Lower leg skin (tissue), 4 donors: ENCODE results near the gene RBM10. TPM values are rescaled to one million over a fixed set of nuclear protein-coding genes. Genes with fewer than 3 reads are reported as not detected.

Experiments used
- DNase-seq, 2 donors: peaks; one replicate each; pipeline ENCODE4 v3.0.0-alpha.2; 2019; ENCODE audit warnings: low spot score in 2 of 2
- H3K4me3 ChIP-seq: fragments of 200-600 bp; sonication (generic); 2 replicates; pipeline ENCODE4 v1.5.1; 2017; ENCODE audit warnings: mild to moderate bottlenecking, low read depth; ENCODE audit not compliant: poor library complexity, severe bottlenecking
- CTCF ChIP-seq, 3 donors: fragments of 450-650 bp; IDR thresholded peaks; one replicate each; pipeline ENCODE4 v1.5.1; 2016; ENCODE audit warnings: antibody characterized with exemption in 3 of 3, mild to moderate bottlenecking in 3 of 3, moderate library complexity in 2 of 3
- POLR2A ChIP-seq, 2 donors: fragments of 450-650 bp; IDR thresholded peaks; one replicate each; pipeline ENCODE4 v1.6.1; 2016 to 2017; ENCODE audit warnings: antibody characterized with exemption in 2 of 2, mild to moderate bottlenecking in 1 of 2, moderate library complexity in 1 of 2
- WGBS, 2 donors: methylation state at CpG; one replicate each; pipeline ENCODE4 v1.1.5; 2018; 5-methylcytosine and 5-hydroxymethylcytosine counted together
- intact Hi-C: fragments of 100-400 bp; cut with DNase I; formaldehyde crosslinking; loops from one replicate; pipeline ENCODE4 v1.15.0; 2023; ENCODE audit warnings: low total_unique reads
- total RNA-seq, 4 donors: library from RNA; depleted of rRNA; stranded (reverse); fragments of >200 nt; gene quantifications; one replicate each; pipeline ENCODE4 v1.1.0, GENCODE V29; 2016

The RBM10 gene
- total RNA-seq, 4 donors from 2014 or later = 22.2 to 35.4 (median 31.2) TPM

- peak; percentile 48 to 95 for DNase-seq
- 0 to 15% methylated on average over 10 to 61 of the region's 61 CpGs for WGBS, 2 donors
- H3K4me3 ChIP-seq = peak within 1 kb of the TSS; percentile 82
- TF ChIP-seq CTCF (IDR thresholded peaks at IDR 0.05) (peak in 1 of 3 donors; percentile 14), POLR2A (IDR thresholded peaks at IDR 0.05) (peak in 1 of 2 donors; percentile 76)
- intact Hi-C loops = no loop called here
Observed at GRCh38 chrX:47218280-47218919, 73.4 kb downstream of the RBM10 start, which contains the start of gene CDK16. Gene CDK16, plus strand, starts transcription at chrX:47218681. Its CDS starts 4,877 bp downstream, at chrX:47223558.

GRCh38 chrX:47218920-47219815 is 74.1 kb downstream of the RBM10 start:
- DNase-seq = peak in 1 of 2 donors; percentile 89

GRCh38 chrX:47221756-47222155 is 76.7 kb downstream of the RBM10 start:
- 66 to 75% methylated on average over 4 of the region's 4 CpGs for WGBS, 2 donors
- intact Hi-C loops = no loop called here
- no peak overlapping the region for H3K4me3 ChIP-seq
- DNase-seq = peak in 1 of 2 donors; percentile 59
- no peak for TF ChIP-seq POLR2A (IDR thresholded peaks at IDR 0.05)
- no peak for TF ChIP-seq CTCF (IDR thresholded peaks at IDR 0.05)

More at GRCh38 chrX:47218920-47219815, 74.1 kb downstream of the RBM10 start:
- peak overlapping the region; percentile 82 for H3K4me3 ChIP-seq
- no peak for TF ChIP-seq POLR2A (IDR thresholded peaks at IDR 0.05)
- TF ChIP-seq CTCF (IDR thresholded peaks at IDR 0.05) = no peak
- 1 to 43% methylated on average over 19 to 35 of the region's 60 CpGs for WGBS, 2 donors
- intact Hi-C loops = no loop called here

- intact Hi-C loops = no loop called here
- peak in 1 of 2 donors; percentile 72 for DNase-seq
- TF ChIP-seq POLR2A (IDR thresholded peaks at IDR 0.05) = no peak
- no peak for TF ChIP-seq CTCF (IDR thresholded peaks at IDR 0.05)
- 86 to 89% methylated on average over 8 to 10 of the region's 10 CpGs for WGBS, 2 donors
- H3K4me3 ChIP-seq = no peak overlapping the region
Observed at GRCh38 chrX:47222751-47223350, 77.8 kb downstream of the RBM10 start.

- H3K4me3 ChIP-seq = no peak overlapping the region
- DNase-seq = peak in 1 of 2 donors; percentile 80
- no peak for TF ChIP-seq POLR2A (IDR thresholded peaks at IDR 0.05)
- no peak for TF ChIP-seq CTCF (IDR thresholded peaks at IDR 0.05)
- 87 to 95% methylated on average over 13 of the region's 13 CpGs for WGBS, 2 donors
- intact Hi-C loops = no loop called here
Observed at GRCh38 chrX:47223476-47224250, 78.6 kb downstream of the RBM10 start.
